HG03135 (cell line): ENCODE results near the gene CNDP1.

ENCODE experiments used
- ATAC-seq: cut with Tn5 transposase; IDR thresholded peaks from one replicate; pipeline ENCODE4 v1.9.1; 2021; ENCODE audit warnings: mild to moderate bottlenecking, moderate library complexity; ENCODE audit not compliant: unreplicated experiment

The CNDP1 gene

GRCh38 chr18:74505776-74506175 lies 28.5 kb upstream of the CNDP1 start:
- ATAC-seq: no peak

DNA sequence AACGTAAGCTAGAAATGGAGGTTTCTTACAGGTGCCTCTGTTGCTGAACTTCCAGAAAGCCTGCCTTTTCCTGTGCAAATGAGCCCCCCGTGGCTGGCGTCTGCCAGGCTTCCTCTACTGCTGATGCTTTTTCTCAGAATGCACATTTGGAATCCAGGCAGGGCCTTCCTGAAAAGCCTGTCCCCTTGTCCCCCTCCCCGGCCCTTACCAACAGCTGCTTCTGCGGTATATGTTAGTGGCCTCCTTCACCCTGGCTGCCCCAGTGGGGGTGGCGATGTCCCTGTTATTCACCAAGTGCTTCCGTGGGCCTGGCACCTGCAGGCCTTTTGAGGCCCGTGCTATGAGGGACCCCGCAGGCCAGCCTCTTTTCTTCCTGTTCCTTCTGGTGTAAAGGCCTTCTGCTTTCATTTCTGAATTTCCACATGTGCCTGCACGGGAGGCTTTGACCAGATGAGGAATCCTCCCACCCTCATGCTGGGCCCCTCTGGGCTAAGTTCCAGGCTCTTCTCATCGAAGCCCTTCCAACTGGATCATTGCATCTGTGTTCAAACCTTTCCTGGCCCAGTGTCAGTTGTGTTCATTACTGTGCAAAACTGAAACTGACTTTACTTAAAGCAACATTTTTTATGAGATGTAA lies 27.7 kb upstream of the CNDP1 start:
- ATAC-seq: no peak

DNA sequence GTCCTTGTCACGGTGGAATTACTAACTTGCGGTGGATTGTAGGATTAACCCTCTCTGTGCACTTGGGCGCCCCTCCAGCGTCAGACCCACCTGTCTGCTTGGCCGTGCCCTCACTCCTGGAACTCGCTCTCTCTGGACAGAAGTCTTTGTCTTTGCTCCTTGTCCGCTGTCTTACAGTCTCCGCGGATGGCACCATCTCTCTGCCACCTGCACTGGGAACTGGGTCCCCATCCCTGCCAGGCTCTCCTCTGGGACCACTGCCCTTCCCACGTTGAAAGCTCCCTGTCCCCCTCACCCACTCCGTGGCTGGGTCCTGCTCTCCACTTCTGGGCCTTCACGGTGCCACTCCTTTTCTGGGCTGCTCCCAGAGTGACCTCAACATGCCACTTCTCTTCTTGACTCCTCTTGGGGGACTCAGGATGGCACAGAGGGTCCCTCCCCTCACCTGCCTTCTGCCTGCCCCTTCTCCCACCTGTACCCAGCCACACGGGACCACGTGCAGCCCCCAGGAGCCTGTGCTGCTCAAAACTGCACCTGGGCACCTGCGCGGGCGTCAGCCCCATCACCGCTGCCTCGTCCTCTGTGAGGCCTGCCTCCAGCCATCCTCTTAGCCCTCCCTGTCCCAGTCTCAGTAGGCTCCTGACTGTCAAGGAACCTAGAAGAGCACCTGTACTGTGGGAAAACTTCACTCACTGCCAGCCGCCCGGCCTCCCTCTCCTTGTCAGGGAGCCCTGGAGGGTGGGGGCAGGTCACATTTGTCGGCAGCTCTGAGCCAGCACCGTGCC lies 27.0 kb upstream of the CNDP1 start:
- ATAC-seq: no peak

GRCh38 chr18:74507927-74508326 lies 26.4 kb upstream of the CNDP1 start:
- no peak for ATAC-seq

- ATAC-seq: no peak
Observed at GRCh38 chr18:74508366-74508765, 25.9 kb upstream of the CNDP1 start.

DNA sequence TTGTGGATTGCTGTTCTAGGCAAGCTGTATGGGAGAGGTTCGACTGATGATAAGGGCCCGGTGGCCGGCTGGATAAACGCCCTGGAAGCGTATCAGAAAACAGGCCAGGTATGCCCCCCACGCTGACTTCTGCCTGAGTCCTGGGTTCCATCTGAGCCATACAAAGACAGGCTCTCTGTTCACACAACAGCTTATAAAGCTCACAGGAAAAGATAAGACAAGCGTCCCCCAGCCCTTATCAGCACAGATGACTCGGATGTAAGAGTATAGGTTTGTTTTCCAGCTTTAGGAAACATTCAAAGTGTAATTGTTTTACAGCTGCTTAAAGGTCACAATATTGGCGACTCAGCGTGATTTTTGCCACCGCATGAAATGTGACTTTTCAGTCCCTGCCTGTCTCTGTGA lies 25.5 kb upstream of the CNDP1 start:
- ATAC-seq: no peak

- no peak for ATAC-seq
Observed at GRCh38 chr18:74509856-74510769, 24.2 kb upstream of the CNDP1 start.

GRCh38 chr18:74510770-74511095 lies 23.6 kb upstream of the CNDP1 start:
- ATAC-seq: no peak

GRCh38 chr18:74511823-74512222 lies 22.5 kb upstream of the CNDP1 start:
- no peak for ATAC-seq

DNA sequence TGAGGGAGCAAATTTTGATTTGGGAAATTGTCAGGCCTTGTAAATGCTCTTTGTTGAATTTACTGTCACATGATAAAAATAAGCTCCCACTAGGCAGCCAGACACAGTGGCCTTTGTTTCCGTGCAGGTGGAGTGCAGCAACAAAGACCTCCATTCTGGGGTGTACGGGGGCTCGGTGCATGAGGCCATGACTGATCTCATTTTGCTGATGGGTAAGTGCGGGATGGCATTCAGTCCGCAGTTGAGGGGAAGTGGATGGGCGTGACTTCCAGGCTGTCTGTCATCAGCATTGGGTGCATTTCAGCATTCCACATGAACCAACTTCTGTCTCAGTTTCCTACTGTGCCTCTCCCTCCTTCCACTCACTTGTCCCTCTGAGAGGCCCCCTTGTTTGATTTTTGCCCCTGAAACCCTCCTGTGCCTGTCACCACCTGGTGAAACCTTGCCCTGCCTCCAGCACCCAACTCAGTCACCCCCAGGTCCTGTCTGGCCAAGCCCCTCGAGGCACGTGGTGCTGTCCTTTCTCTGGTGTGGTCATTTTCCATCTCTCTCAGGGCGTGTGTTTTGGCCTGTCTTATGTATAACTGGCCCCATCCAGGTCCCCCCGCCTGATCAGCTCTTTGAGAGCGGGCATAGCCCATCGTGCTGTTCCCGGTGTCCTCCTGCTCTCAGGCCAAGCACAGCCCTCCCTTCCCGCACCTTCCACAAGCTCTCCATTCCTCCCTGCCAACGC lies 21.8 kb upstream of the CNDP1 start:
- no peak for ATAC-seq

DNA sequence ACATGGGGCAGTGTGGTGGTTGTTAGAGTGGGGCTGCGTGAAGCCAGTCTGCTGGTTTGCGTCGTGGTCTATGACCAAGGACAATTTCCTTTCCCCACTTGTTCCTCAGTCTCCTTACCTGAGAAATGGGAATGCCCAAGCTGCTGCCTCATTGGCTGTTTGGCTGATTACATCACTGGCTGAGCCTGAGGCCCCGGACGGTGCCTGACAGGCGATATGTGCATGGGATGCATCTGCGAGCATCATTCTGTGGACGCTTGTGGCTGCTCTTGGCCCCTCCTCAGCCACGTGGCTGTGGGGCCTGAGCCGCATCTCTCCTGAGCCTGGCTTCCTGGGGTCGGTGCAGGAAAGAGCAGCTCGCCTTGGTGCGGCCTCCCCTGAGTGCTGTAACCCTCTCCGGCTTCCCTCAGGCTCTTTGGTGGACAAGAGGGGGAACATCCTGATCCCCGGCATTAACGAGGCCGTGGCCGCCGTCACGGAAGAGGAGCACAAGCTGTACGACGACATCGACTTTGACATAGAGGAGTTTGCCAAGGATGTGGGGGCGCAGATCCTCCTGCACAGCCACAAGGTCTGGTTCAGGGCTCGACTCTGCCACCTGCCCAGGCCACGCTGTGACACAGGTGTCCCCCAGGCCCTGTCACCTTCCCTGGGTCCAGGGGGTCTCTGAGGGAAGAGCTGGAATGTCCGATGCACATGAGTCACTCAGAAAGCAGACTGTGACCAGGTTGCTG lies 21.0 kb upstream of the CNDP1 start:
- no peak for ATAC-seq

DNA sequence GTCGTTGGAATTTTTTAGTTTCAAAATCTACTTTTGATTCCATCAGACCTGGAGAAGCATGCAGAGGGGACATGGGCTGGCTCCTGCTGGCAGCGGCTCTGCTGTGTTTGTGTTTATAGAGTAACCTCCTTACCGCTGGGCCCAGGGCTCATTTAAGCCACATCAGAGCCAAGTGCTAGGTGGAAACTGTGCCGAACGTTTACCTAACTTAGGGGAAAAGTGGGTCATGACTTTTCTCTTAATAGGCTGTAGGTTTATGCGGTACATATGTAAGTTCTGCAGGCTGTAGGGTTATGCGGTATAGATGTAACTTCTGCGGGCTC lies 20.5 kb upstream of the CNDP1 start:
- no peak for ATAC-seq

- ATAC-seq: no peak
Observed at GRCh38 chr18:74514860-74515495, 19.3 kb upstream of the CNDP1 start.

- no peak for ATAC-seq
Observed at GRCh38 chr18:74515620-74516231, 18.6 kb upstream of the CNDP1 start.

DNA sequence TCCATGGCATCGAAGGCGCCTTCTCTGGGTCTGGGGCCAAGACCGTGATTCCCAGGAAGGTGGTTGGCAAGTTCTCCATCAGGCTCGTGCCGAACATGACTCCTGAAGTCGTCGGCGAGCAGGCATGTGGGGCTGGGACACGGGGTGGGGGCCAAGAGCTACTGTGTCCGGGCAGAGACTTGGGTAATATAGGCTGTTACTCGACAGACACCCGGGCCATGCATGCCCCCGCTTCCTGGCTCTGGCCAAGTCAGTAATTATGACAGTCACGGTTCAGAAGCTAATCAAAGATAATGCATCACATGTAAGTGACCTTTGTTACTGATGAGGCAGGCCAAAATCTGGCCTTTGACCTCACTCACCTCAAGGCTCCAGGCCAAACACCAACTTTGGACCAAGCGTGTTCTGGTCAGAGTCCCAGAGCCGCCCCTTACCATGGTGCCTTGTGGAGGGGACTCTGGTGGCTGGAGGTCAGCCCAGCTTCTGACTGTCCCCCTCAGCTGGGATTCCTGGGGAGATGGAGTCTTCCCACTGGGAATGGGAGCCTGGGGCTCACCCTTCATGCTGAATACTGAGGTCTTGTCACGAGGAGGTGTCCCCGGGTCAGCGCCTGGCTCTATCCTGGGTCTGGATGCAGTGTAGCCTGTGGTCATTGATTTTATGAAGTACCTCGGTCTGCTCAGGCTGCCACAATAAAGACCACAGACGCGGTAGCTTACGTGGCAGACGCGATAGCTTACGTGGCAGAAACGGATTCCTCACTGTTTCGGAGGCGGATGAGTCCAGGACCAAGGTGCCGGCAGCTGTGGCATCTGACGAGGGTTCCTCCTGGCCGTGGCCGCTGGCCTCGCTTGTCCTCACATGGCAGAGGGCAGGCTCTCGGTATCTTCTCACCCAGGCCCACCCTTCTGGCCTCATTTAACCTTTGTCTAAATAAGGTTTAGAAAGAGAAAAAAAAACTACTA lies 17.7 kb upstream of the CNDP1 start:
- no peak for ATAC-seq

DNA sequence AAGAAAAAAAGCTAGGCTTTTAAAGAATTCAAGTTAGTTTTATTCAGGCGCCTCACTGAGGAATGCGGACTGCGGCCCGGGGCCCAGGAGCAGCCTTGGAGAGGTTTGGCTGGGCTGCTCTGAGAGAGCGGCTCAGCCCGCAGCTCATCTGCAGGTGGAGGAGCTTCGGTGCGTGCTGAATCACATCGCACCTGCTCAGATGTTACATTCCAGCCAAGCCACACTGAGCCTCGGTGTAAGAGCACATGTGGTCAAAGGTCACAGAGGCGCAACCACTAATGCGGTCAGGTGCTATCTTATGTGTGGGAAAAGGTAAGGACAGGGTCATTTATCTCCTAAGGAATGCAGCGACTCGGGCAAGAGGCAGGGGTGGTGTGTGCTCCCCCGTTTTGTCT lies 17.1 kb upstream of the CNDP1 start:
- no peak for ATAC-seq

DNA sequence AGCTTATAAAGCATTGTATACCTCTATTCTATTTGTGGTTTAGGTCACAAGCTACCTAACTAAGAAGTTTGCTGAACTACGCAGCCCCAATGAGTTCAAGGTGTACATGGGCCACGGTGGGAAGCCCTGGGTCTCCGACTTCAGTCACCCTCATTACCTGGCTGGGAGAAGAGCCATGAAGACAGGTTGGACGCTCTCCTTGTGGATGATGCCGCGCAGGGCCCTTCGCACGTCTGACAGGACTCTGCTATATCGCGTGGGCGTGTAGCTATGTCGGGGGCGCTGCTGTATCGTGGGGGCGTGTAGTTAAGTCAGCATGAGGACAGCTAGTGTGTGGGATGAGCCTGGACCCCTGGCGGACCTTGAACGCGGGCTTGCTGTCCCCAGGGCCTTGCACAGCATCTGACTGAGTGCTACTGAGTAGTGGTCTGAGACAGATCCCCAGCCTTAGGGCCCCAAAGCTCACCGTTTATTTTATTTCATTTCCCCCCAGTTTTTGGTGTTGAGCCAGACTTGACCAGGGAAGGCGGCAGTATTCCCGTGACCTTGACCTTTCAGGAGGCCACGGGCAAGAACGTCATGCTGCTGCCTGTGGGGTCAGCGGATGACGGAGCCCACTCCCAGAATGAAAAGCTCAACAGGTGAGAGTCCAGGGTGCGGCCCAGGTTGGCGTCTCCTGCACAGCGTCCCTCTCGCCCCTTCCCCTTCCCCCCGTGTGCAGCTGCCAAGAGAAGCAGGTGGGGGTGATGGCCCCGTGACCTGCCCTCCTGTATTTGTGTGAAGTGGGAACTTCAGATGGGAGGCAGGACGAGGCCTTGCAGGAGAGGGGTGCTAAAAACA lies 15.6 kb upstream of the CNDP1 start:
- ATAC-seq: no peak
